IMR-90 (cell line): ENCODE results near the gene WNK3.

Source experiments
- BHLHE40 ChIP-seq: fragments of 150-350 bp; IDR thresholded peaks from 2 replicates; pipeline ENCODE4 v1.6.1; 2016; ENCODE audit warnings: mild to moderate bottlenecking, low read depth, low read length
- CEBPB ChIP-seq: IDR thresholded peaks from 2 replicates; pipeline ENCODE4 v1.6.1; 2012; ENCODE audit warnings: low read depth, low read length, improper control_type of control experiment
- CHD1 ChIP-seq: IDR thresholded peaks from 2 replicates; pipeline ENCODE4 v1.6.1; 2012; ENCODE audit warnings: low read depth, low read length, improper control_type of control experiment
- CTCF ChIP-seq: conservative IDR thresholded peaks from 2 replicates; pipeline ENCODE4 v1.5.1; 2012; ENCODE audit warnings: mild to moderate bottlenecking, low read depth, low read length, improper control_type of control experiment
- NFE2L2 ChIP-seq: fragments of 150-350 bp; IDR thresholded peaks from 2 replicates; pipeline ENCODE4 v1.6.1; 2016; ENCODE audit warnings: low read depth, mild to moderate bottlenecking, low read length
- POLR2A ChIP-seq: IDR thresholded peaks from 2 replicates; pipeline ENCODE4 v1.6.1; 2012; ENCODE audit warnings: mild to moderate bottlenecking, low read depth, low read length
- SMC3 ChIP-seq: fragments of 150-350 bp; IDR thresholded peaks from 2 replicates; pipeline ENCODE4 v1.6.1; 2016; ENCODE audit warnings: low read depth, mild to moderate bottlenecking, antibody characterized with exemption, low read length, moderate library complexity
- USF2 ChIP-seq: fragments of 150-350 bp; IDR thresholded peaks from 2 replicates; pipeline ENCODE4 v1.6.1; 2017; ENCODE audit warnings: mild to moderate bottlenecking, antibody characterized with exemption, low read length, low read depth

- TF ChIP-seq POLR2A (no peak), NFE2L2 (no peak), CTCF (no peak), USF2 (no peak), CEBPB (no peak), BHLHE40 (no peak), CHD1 (no peak), SMC3 (no peak)
Measured at GRCh38 chrX:54281676-54282075, 76.2 kb downstream of the WNK3 start.
